Tibial nerve (tissue), 3 donors: ENCODE results near the gene UBA6.

Experiments used
- CTCF ChIP-seq, 5 experiments: fragments of 200-600 bp in 3 of 5; fragments of 450-650 bp in 2 of 5; sonication (generic) in 3 of 5; IDR thresholded peaks; one replicate each; pipeline ENCODE4 v1.5.1; 2016 to 2019; ENCODE audit warnings: antibody characterized with exemption in 5 of 5, mild to moderate bottlenecking in 3 of 5, moderate library complexity in 2 of 5
- POLR2A ChIP-seq, 2 donors: fragments of 450-650 bp; IDR thresholded peaks; one replicate each; pipeline ENCODE4 v1.6.1; 2017; ENCODE audit warnings: antibody characterized with exemption in 2 of 2, mild to moderate bottlenecking in 2 of 2, moderate library complexity in 2 of 2

- TF ChIP-seq POLR2A (IDR thresholded peaks at IDR 0.05) (no peak), CTCF (IDR thresholded peaks at IDR 0.05) (no peak)
These were observed 1.4 kb downstream of the UBA6 start for GRCh38 chr4:67699603-67700002.
